Measurements from ENCODE around the gene IFNG. TPM values are rescaled to one million over a fixed set of nuclear protein-coding genes. Genes with fewer than 3 reads are reported as not detected.

The IFNG gene
- total and polyA plus RNA-seq, 5 experiments from 2014 or later: 0.27 to 8.6 TPM; not detected in 3

GRCh38 chr12:68131867-68132414, 27.6 kb downstream of the IFNG start:
- Mint-ChIP-seq H3K36me3 (peaks cover 5 to 44% (median 32%) of the 10 kb centered on the region in 3 donors), H3K4me1 (peaks cover 9 to 16% (median 10%) of the 10 kb centered on the region in 4 donors), H3K27ac (peak overlapping the region in 1 of 10 donors; percentile 53), H3K9me3 (peaks cover 22 to 61% (median 48%) of the 10 kb centered on the region in 9 donors), H3K4me3 (no peak overlapping the region), H3K27me3 (no peaks in the 10 kb centered on the region)
- no peak for ATAC-seq
- no peak for DNase-seq
- POLR2A ChIA-PET: interaction anchor here (0.6 kb wide), 1 partner anchor 56 kb away, joined by 4 read pairs; no protein-coding TSS in a partner anchor

GRCh38 chr12:68129979-68130378, 29.6 kb downstream of the IFNG start:
- H3K27me3 Mint-ChIP-seq: no peaks in the 10 kb centered on the region
- peaks cover 0 to 3% (median under 1%) of the 10 kb centered on the region in 4 donors for H3K4me1 Mint-ChIP-seq
- peaks cover 5 to 44% (median 32%) of the 10 kb centered on the region in 3 donors for H3K36me3 Mint-ChIP-seq
- DNase-seq (no peak), ATAC-seq (no peak)
- POLR2A ChIA-PET: no interaction called here
- no peak overlapping the region for H3K4me3 Mint-ChIP-seq
- H3K9me3 Mint-ChIP-seq: peaks cover 22 to 69% (median 48%) of the 10 kb centered on the region in 9 donors
- no peak overlapping the region for H3K27ac Mint-ChIP-seq

GRCh38 chr12:68122236-68122920, 37.2 kb downstream of the IFNG start:
- POLR2A ChIA-PET: no interaction called here
- Mint-ChIP-seq H3K4me3 (no peak overlapping the region), H3K4me1 (peaks cover 5 to 22% (median 20%) of the 10 kb centered on the region in 4 donors), H3K36me3 (peaks cover 0 to 4% (median 0%) of the 10 kb centered on the region in 3 donors), H3K27me3 (no peaks in the 10 kb centered on the region), H3K9me3 (peaks cover 0 to 18% (median 1%) of the 10 kb centered on the region in 9 donors), H3K27ac (no peak overlapping the region)
- DNase-seq (no peak), ATAC-seq (no peak)

- DNase-seq: no peak
- no peaks in the 10 kb centered on the region for H3K27me3 Mint-ChIP-seq
Observed at GRCh38 chr12:68121143-68121542, 38.4 kb downstream of the IFNG start.

GRCh38 chr12:68119724-68120211, 39.8 kb downstream of the IFNG start:
- Mint-ChIP-seq H3K27ac (peak overlapping the region in 2 of 10 donors; percentile 14 to 16), H3K9me3 (peaks cover 0 to 5% (median 0%) of the 10 kb centered on the region in 9 donors), H3K4me3 (peak overlapping the region in 2 of 10 donors; percentile 5 to 38), H3K27me3 (no peaks in the 10 kb centered on the region), H3K4me1 (peaks cover 8 to 24% (median 23%) of the 10 kb centered on the region in 4 donors), H3K36me3 (peaks cover 0 to 4% (median 0%) of the 10 kb centered on the region in 3 donors)
- POLR2A ChIA-PET: interaction anchor here (0.9 kb wide), 1 partner anchor 26 kb away, joined by 5 read pairs; no protein-coding TSS in a partner anchor
- ATAC-seq (no peak), DNase-seq (peak in 2 of 10 donors; percentile 11 to 32)

More at GRCh38 chr12:68121143-68121542, 38.4 kb downstream of the IFNG start:
- POLR2A ChIA-PET: no interaction called here
- ATAC-seq: no peak
- Mint-ChIP-seq H3K4me3 (no peak overlapping the region), H3K4me1 (peaks cover 5 to 24% (median 24%) of the 10 kb centered on the region in 4 donors), H3K27ac (no peak overlapping the region), H3K9me3 (peaks cover 0 to 14% (median 1%) of the 10 kb centered on the region in 9 donors), H3K36me3 (peaks cover 0 to 4% (median 0%) of the 10 kb centered on the region in 3 donors)

GRCh38 chr12:68119250-68119649, 40.3 kb downstream of the IFNG start:
- Mint-ChIP-seq H3K4me3 (no peak overlapping the region), H3K36me3 (no peaks in the 10 kb centered on the region), H3K9me3 (peaks cover 0 to under 1% (median 0%) of the 10 kb centered on the region in 9 donors), H3K27ac (peak overlapping the region in 1 of 10 donors; percentile 61), H3K4me1 (peaks cover 9 to 24% (median 22%) of the 10 kb centered on the region in 4 donors), H3K27me3 (no peaks in the 10 kb centered on the region)
- no peak for ATAC-seq
- DNase-seq: no peak
- POLR2A ChIA-PET: interaction anchor here (0.9 kb wide), 1 partner anchor 26 kb away, joined by 5 read pairs; no protein-coding TSS in a partner anchor

- Mint-ChIP-seq H3K27me3 (no peaks in the 10 kb centered on the region), H3K4me3 (peak overlapping the region in 7 of 10 donors; percentile 1 to 50 (median 8)), H3K27ac (peak overlapping the region in 7 of 10 donors; percentile 27 to 82 (median 70)), H3K9me3 (no peaks in the 10 kb centered on the region), H3K4me1 (peaks cover 10 to 24% (median 22%) of the 10 kb centered on the region in 4 donors), H3K36me3 (no peaks in the 10 kb centered on the region)
- no peak for ATAC-seq
- DNase-seq: no peak
- POLR2A ChIA-PET: no interaction called here
Observed at GRCh38 chr12:68118096-68118755, 41.3 kb downstream of the IFNG start.

GRCh38 chr12:68117661-68118060, 41.9 kb downstream of the IFNG start:
- Mint-ChIP-seq H3K4me3 (peak overlapping the region in 3 of 10 donors; percentile 8 to 50 (median 37)), H3K9me3 (no peaks in the 10 kb centered on the region), H3K27ac (peak overlapping the region in 2 of 10 donors; percentile 27 to 77), H3K36me3 (no peaks in the 10 kb centered on the region), H3K4me1 (peaks cover 10 to 24% (median 22%) of the 10 kb centered on the region in 4 donors), H3K27me3 (no peaks in the 10 kb centered on the region)
- POLR2A ChIA-PET: no interaction called here
- ATAC-seq (no peak), DNase-seq (no peak)

- H3K27me3 Mint-ChIP-seq: no peaks in the 10 kb centered on the region
- H3K4me3 Mint-ChIP-seq: no peak overlapping the region
- DNase-seq: no peak
- H3K9me3 Mint-ChIP-seq: no peaks in the 10 kb centered on the region
- no peak for ATAC-seq
- POLR2A ChIA-PET: no interaction called here
- peaks cover 10 to 24% (median 21%) of the 10 kb centered on the region in 4 donors for H3K4me1 Mint-ChIP-seq
- H3K36me3 Mint-ChIP-seq: no peaks in the 10 kb centered on the region
- H3K27ac Mint-ChIP-seq: no peak overlapping the region
Observed at GRCh38 chr12:68115281-68115680, 44.3 kb downstream of the IFNG start.

GRCh38 chr12:68114606-68115005, 44.9 kb downstream of the IFNG start:
- no peak overlapping the region for H3K27ac Mint-ChIP-seq
- DNase-seq (no peak), ATAC-seq (no peak)
- POLR2A ChIA-PET: interaction anchor here (0.6 kb wide), 1 partner anchor 633 kb away, joined by 7 read pairs; no protein-coding TSS in a partner anchor
- no peaks in the 10 kb centered on the region for H3K36me3 Mint-ChIP-seq
- H3K27me3 Mint-ChIP-seq: no peaks in the 10 kb centered on the region
- peaks cover 10 to 20% (median 17%) of the 10 kb centered on the region in 4 donors for H3K4me1 Mint-ChIP-seq
- H3K9me3 Mint-ChIP-seq: no peaks in the 10 kb centered on the region
- no peak overlapping the region for H3K4me3 Mint-ChIP-seq

GRCh38 chr12:68113644-68114043, 45.9 kb downstream of the IFNG start:
- Mint-ChIP-seq H3K9me3 (no peaks in the 10 kb centered on the region), H3K36me3 (no peaks in the 10 kb centered on the region), H3K27ac (no peak overlapping the region), H3K4me3 (no peak overlapping the region), H3K4me1 (peaks cover 10 to 16% (median 15%) of the 10 kb centered on the region in 4 donors), H3K27me3 (no peaks in the 10 kb centered on the region)
- ATAC-seq (peak; percentile 38 to 47), DNase-seq (peak in 5 of 10 donors; percentile 6 to 17 (median 8))
- POLR2A ChIA-PET: no interaction called here

GRCh38 chr12:68111995-68112394, 47.5 kb downstream of the IFNG start:
- Mint-ChIP-seq H3K36me3 (no peaks in the 10 kb centered on the region), H3K4me3 (no peak overlapping the region)
- no peak for DNase-seq

More at GRCh38 chr12:68111995-68112394, 47.5 kb downstream of the IFNG start:
- ATAC-seq: no peak
- Mint-ChIP-seq H3K9me3 (no peaks in the 10 kb centered on the region), H3K27me3 (no peaks in the 10 kb centered on the region), H3K27ac (no peak overlapping the region), H3K4me1 (peaks cover 0 to 5% (median 0%) of the 10 kb centered on the region in 4 donors)
- POLR2A ChIA-PET: no interaction called here

Measured in naive thymus-derived CD8-positive, alpha-beta T cell (primary cell).